GM23338 (cell line): ENCODE results near the gene APP. TPM values are rescaled to one million over a fixed set of nuclear protein-coding genes. Genes with fewer than 3 reads are reported as not detected.
A peak's percentile ranks its signal among the peaks of the same experiment; 100 is the strongest.

ENCODE experiments used
- ATAC-seq: fragments of 200-7000 bp; cut with Tn5 transposase; 3 replicates; pipeline ENCODE4 v1.9.1; 2020
- DNase-seq: peaks from one replicate; pipeline ENCODE4 v3.0.0-alpha.2; 2015; ENCODE audit warnings: low spot score
- H2AFZ ChIP-seq: fragments of 200-600 bp; sonication (generic); 2 replicates; pipeline ENCODE4 v1.8.0; 2016; ENCODE audit warnings: antibody characterized with exemption, mild to moderate bottlenecking, moderate library complexity
- H3F3A ChIP-seq: fragments of 200-600 bp; sonication (generic); replicated peaks from 2 replicates; pipeline ENCODE4 v1.8.0; 2017; ENCODE audit warnings: antibody characterized with exemption, mixed run types, low read depth
- H3K27ac ChIP-seq: fragments of 200-600 bp; sonication (generic); 2 replicates; pipeline ENCODE4 v1.6.1; 2016; ENCODE audit warnings: low read depth
- H3K27me3 ChIP-seq: fragments of 200-600 bp; sonication (generic); 2 replicates; pipeline ENCODE4 v1.8.0; 2016; ENCODE audit warnings: mild to moderate bottlenecking, mixed run types, moderate library complexity; ENCODE audit not compliant: insufficient read depth
- H3K36me3 ChIP-seq: fragments of 200-600 bp; sonication (generic); 2 replicates; pipeline ENCODE4 v1.8.0; 2016; ENCODE audit warnings: mild to moderate bottlenecking; ENCODE audit not compliant: insufficient read depth
- H3K4me1 ChIP-seq: fragments of 200-600 bp; sonication (generic); 2 replicates; pipeline ENCODE4 v1.8.0; 2016; ENCODE audit warnings: mild to moderate bottlenecking, moderate library complexity; ENCODE audit not compliant: insufficient read depth
- H3K4me2 ChIP-seq: fragments of 200-600 bp; sonication (generic); 2 replicates; pipeline ENCODE4 v1.7.1; 2017; ENCODE audit warnings: mixed run types
- H3K4me3 ChIP-seq: fragments of 200-600 bp; sonication (generic); 2 replicates; pipeline ENCODE4 v1.6.1; 2016; ENCODE audit warnings: mixed run types
- H3K79me2 ChIP-seq: fragments of 200-600 bp; sonication (generic); replicated peaks from 2 replicates; pipeline ENCODE4 v1.8.0; 2017; ENCODE audit warnings: mild to moderate bottlenecking; ENCODE audit not compliant: insufficient read depth
- H3K9me2 ChIP-seq: fragments of 200-600 bp; sonication (generic); 2 replicates; pipeline ENCODE4 v1.8.0; 2017; ENCODE audit not compliant: insufficient read depth
- H4K20me1 ChIP-seq: fragments of 200-600 bp; sonication (generic); replicated peaks from 2 replicates; pipeline ENCODE4 v1.8.0; 2017; ENCODE audit warnings: mild to moderate bottlenecking; ENCODE audit not compliant: insufficient read depth
- H3K27ac Mint-ChIP-seq: 2 replicates; pipeline ENCODE4 v1.8.0; 2020; ENCODE audit warnings: inconsistent platforms, mild to moderate bottlenecking, moderate library complexity, mixed read lengths
- H3K27me3 Mint-ChIP-seq: 3 replicates; pipeline ENCODE4 v1.8.0; 2022; ENCODE audit warnings: low read depth, mild to moderate bottlenecking, moderate library complexity, mixed read lengths, inconsistent platforms; ENCODE audit not compliant: insufficient read depth, poor library complexity
- H3K36me3 Mint-ChIP-seq: 3 replicates; pipeline ENCODE4 v1.8.0; 2021; ENCODE audit warnings: low read depth, mild to moderate bottlenecking, inconsistent platforms, moderate library complexity, mixed read lengths
- H3K4me1 Mint-ChIP-seq: 3 replicates; pipeline ENCODE4 v1.8.0; 2020; ENCODE audit warnings: mild to moderate bottlenecking, inconsistent platforms, mixed read lengths
- H3K4me3 Mint-ChIP-seq: 3 replicates; pipeline ENCODE4 v1.8.0; 2021; ENCODE audit warnings: moderate library complexity, mild to moderate bottlenecking, inconsistent platforms, mixed read lengths
- H3K9me3 Mint-ChIP-seq: 3 replicates; pipeline ENCODE4 v1.8.0; 2020; ENCODE audit warnings: moderate library complexity, mild to moderate bottlenecking, inconsistent platforms, mixed read lengths
- CREB1 ChIP-seq: fragments of 250-450 bp; sonication (Bioruptor Pico); IDR thresholded peaks from 2 replicates; pipeline ENCODE4 v1.5.0; 2020; ENCODE audit warnings: low read depth, mild to moderate bottlenecking, moderate library complexity
- CTCF ChIP-seq, 2 experiments: fragments of 200-600 bp in 1 of 2; sonication (generic) in 1 of 2; conservative IDR thresholded peaks; 2 replicates each; pipeline versions ENCODE4 v1.5.1 to v1.6.1; 2016 to 2017; ENCODE audit warnings: antibody characterized with exemption in 2 of 2, low read depth in 2 of 2, mild to moderate bottlenecking in 2 of 2, moderate library complexity in 1 of 2
- ETS1 ChIP-seq: IDR thresholded peaks from 2 replicates; pipeline ENCODE4 v1.6.1; 2016; ENCODE audit warnings: antibody characterized with exemption
- EZH2 ChIP-seq: fragments of 200-600 bp; sonication (generic); IDR thresholded peaks from one replicate; pipeline ENCODE4 v1.8.0; 2017; ENCODE audit warnings: antibody characterized with exemption, mild to moderate bottlenecking, low read depth; ENCODE audit not compliant: unreplicated experiment
- EZH2phosphoT487 ChIP-seq: fragments of 200-600 bp; sonication (generic); IDR thresholded peaks from one replicate; pipeline ENCODE4 v1.8.1; 2018; ENCODE audit warnings: antibody characterized with exemption; ENCODE audit not compliant: unreplicated experiment
- JUNB ChIP-seq: IDR thresholded peaks from one replicate; pipeline ENCODE4 v1.6.1; 2016; ENCODE audit warnings: antibody characterized with exemption; ENCODE audit not compliant: unreplicated experiment
- NANOG ChIP-seq: IDR thresholded peaks from 2 replicates; pipeline ENCODE4 v1.6.1; 2016; ENCODE audit warnings: antibody characterized with exemption, borderline replicate concordance
- POLR2AphosphoS5 ChIP-seq: IDR thresholded peaks from 2 replicates; pipeline ENCODE4 v1.6.1; 2016; ENCODE audit warnings: antibody characterized with exemption, low read depth
- REST ChIP-seq: IDR thresholded peaks from one replicate; pipeline ENCODE4 v1.6.1; 2018; ENCODE audit warnings: antibody characterized with exemption; ENCODE audit not compliant: unreplicated experiment
- STAT1 ChIP-seq: IDR thresholded peaks from one replicate; pipeline ENCODE4 v1.6.1; 2016; ENCODE audit warnings: antibody characterized with exemption; ENCODE audit not compliant: unreplicated experiment
- ZNF114 ChIP-seq: fragments of 250-450 bp; sonication (Bioruptor Pico); IDR thresholded peaks from 2 replicates; pipeline ENCODE4 v1.5.0; 2020; ENCODE audit warnings: mild to moderate bottlenecking, moderate library complexity
- ZNF331 ChIP-seq: fragments of 250-450 bp; sonication (Bioruptor Pico); IDR thresholded peaks from 2 replicates; pipeline ENCODE4 v1.5.0; 2020; ENCODE audit warnings: low read depth, mild to moderate bottlenecking, moderate library complexity
- ZNF462 ChIP-seq: fragments of 250-450 bp; sonication (Bioruptor Pico); IDR thresholded peaks from 2 replicates; pipeline ENCODE4 v1.5.0; 2020; ENCODE audit warnings: mild to moderate bottlenecking, moderate library complexity
- polyA plus RNA-seq: library from polyadenylated mRNA; unstranded; fragments of >200 nt; fragmentation: Nextera tagmentation; extraction: Ambion mirVana; gene quantifications from 2 replicates; pipeline ENCODE4 v1.2.1, GENCODE V29; 2016
- total RNA-seq: library from RNA; depleted of rRNA; stranded (reverse); fragments of >200 nt; shearing (Covaris generic); gene quantifications from 2 replicates; pipeline ENCODE4 v1.2.3, GENCODE V29; 2014

Gene APP
- total and polyA plus RNA-seq, 2 experiments from 2014 or later = 69.4 to 444 TPM

GRCh38 chr21:26124421-26124833 is 46.1 kb downstream of the APP start:
- Mint-ChIP-seq H3K36me3 (no peaks in the 10 kb centered on the region), H3K27ac (peak overlapping the region; percentile 84), H3K27me3 (peaks cover 5% of the 10 kb centered on the region), H3K9me3 (no peaks in the 10 kb centered on the region), H3K4me1 (peaks cover 84% of the 10 kb centered on the region), H3K4me3 (no peak overlapping the region)
- Histone ChIP-seq H3F3A (no peaks in the 10 kb centered on the region), H3K4me3 (no peak overlapping the region), H2AFZ (no peak overlapping the region), H3K27ac (peak overlapping the region; percentile 68), H4K20me1 (peaks cover 60% of the 10 kb centered on the region), H3K4me2 (peak overlapping the region; percentile 61), H3K36me3 (no peaks in the 10 kb centered on the region), H3K79me2 (peaks cover 100% of the 10 kb centered on the region), H3K4me1 (peaks cover 81% of the 10 kb centered on the region), H3K9me2 (no peaks in the 10 kb centered on the region), H3K27me3 (no peaks in the 10 kb centered on the region)
- DNase-seq (no peak), ATAC-seq (no peak)
- no peak for TF ChIP-seq CTCF (conservative IDR thresholded peaks at IDR 0.05; ENCODE audit: low read depth in 2 of 2)
- TF ChIP-seq EZH2phosphoT487 = no peak
- TF ChIP-seq CREB1 (CRISPR knock-in tag) = no peak
- no peak for TF ChIP-seq JUNB
- TF ChIP-seq ZNF462 (CRISPR knock-in tag) = no peak
- TF ChIP-seq ETS1 = no peak
- TF ChIP-seq STAT1 = no peak
- no peak for TF ChIP-seq ZNF114 (CRISPR knock-in tag)
- no peak for TF ChIP-seq ZNF331 (CRISPR knock-in tag)
- no peak for TF ChIP-seq NANOG
- no peak for TF ChIP-seq EZH2
- TF ChIP-seq REST = no peak
- TF ChIP-seq POLR2AphosphoS5 = no peak
